OCI-LY3 (cell line): ENCODE results near the gene DCDC2.

Source experiments
- H2AFZ ChIP-seq: fragments of 200-600, 300-600 bp; shearing (Covaris generic); 2 replicates; pipeline ENCODE4 v1.6.0; 2014; ENCODE audit warnings: antibody characterized with exemption, low read depth, low read length
- H3K27ac ChIP-seq: fragments of 200-600, 300-600 bp; sonication (generic); 2 replicates; pipeline ENCODE4 v1.5.1; 2014; ENCODE audit warnings: mild to moderate bottlenecking, low read length, moderate library complexity, mixed read lengths
- H3K27me3 ChIP-seq: fragments of 200-600, 300-600 bp; sonication (generic); 2 replicates; pipeline ENCODE4 v1.6.1; 2014; ENCODE audit warnings: low read depth, low read length, mixed read lengths
- H3K36me3 ChIP-seq: fragments of 200-600, 300-600 bp; sonication (generic); replicated peaks from 2 replicates; pipeline ENCODE3; 2014; ENCODE audit warnings: low read depth, low read length, mixed read lengths
- H3K4me1 ChIP-seq: fragments of 300-600, 200-600 bp; sonication (generic); 2 replicates; pipeline ENCODE4 v1.6.1; 2014; ENCODE audit warnings: low read length, mixed read lengths
- H3K4me2 ChIP-seq: fragments of 200-600, 300-600 bp; sonication (generic); 2 replicates; pipeline ENCODE4 v1.6.1; 2014; ENCODE audit warnings: low read length, mixed read lengths
- H3K4me3 ChIP-seq: fragments of 300-600, 200-600 bp; sonication (generic); 2 replicates; pipeline ENCODE4 v1.5.1; 2014; ENCODE audit warnings: antibody characterized with exemption, mild to moderate bottlenecking, low read length, moderate library complexity
- H3K79me2 ChIP-seq: fragments of 300-600, 200-600 bp; shearing (Covaris generic); 2 replicates; pipeline ENCODE4 v1.6.1; 2014; ENCODE audit warnings: mild to moderate bottlenecking, low read length, mixed read lengths
- H3K9ac ChIP-seq: fragments of 300-600, 200-600 bp; shearing (Covaris generic); 2 replicates; pipeline ENCODE4 v1.6.0; 2014; ENCODE audit warnings: mild to moderate bottlenecking, low read length, moderate library complexity
- H3K9me3 ChIP-seq: fragments of 200-600, 300-600 bp; shearing (Covaris generic); 2 replicates; pipeline ENCODE4 v1.6.1; 2014; ENCODE audit warnings: low read length, mixed read lengths; ENCODE audit not compliant: insufficient read depth
- H4K20me1 ChIP-seq: fragments of 200-600, 300-600 bp; sonication (generic); 2 replicates; pipeline ENCODE4 v1.6.1; 2016; ENCODE audit warnings: low read length, mixed read lengths; ENCODE audit not compliant: insufficient read depth
- CTCF ChIP-seq: fragments of 200-600, 300-600 bp; sonication (generic); IDR thresholded peaks from 2 replicates; pipeline ENCODE4 v1.5.1; 2014; ENCODE audit warnings: antibody characterized with exemption, low read length, low read depth
- EZH2phosphoT487 ChIP-seq: fragments of 200-600 bp; shearing (Covaris generic); IDR thresholded peaks from 2 replicates; pipeline ENCODE4 v1.6.1; 2018; ENCODE audit warnings: antibody characterized with exemption, mixed run types, low read depth

The DCDC2 gene

GRCh38 chr6:24122139-24122538 is 235.7 kb downstream of the DCDC2 start:
- Histone ChIP-seq H3K27me3 (no peaks in the 10 kb centered on the region), H3K9me3 (no peaks in the 10 kb centered on the region), H3K36me3 (no peaks in the 10 kb centered on the region), H3K4me3 (no peak overlapping the region), H4K20me1 (no peaks in the 10 kb centered on the region), H3K79me2 (no peaks in the 10 kb centered on the region), H3K4me2 (no peak overlapping the region), H3K27ac (no peak overlapping the region), H3K9ac (no peak overlapping the region), H2AFZ (no peak overlapping the region), H3K4me1 (no peaks in the 10 kb centered on the region)
- TF ChIP-seq EZH2phosphoT487 (no peak), CTCF (no peak)
